ENCODE measurements around the gene FBXL13.

GRCh38 chr7:103113164-103113563 is 38.6 kb upstream of the FBXL13 start:
- no peak for TF ChIP-seq CTCF (IDR thresholded peaks at IDR 0.05)
- TF ChIP-seq POLR2A (IDR thresholded peaks at IDR 0.05) = no peak
